SH-SY5Y (cell line): ENCODE results near the gene CFAP299.

Experiments used
- GATA2 ChIP-seq: IDR thresholded peaks from 2 replicates; pipeline ENCODE4 v1.6.1; 2011; ENCODE audit warnings: mild to moderate bottlenecking, low read depth, low read length
- GATA3 ChIP-seq: IDR thresholded peaks from 2 replicates; pipeline ENCODE4 v1.6.1; 2011; ENCODE audit warnings: low read depth, mild to moderate bottlenecking, low read length, moderate library complexity

- TF ChIP-seq GATA3: no peak
- TF ChIP-seq GATA2: no peak
Observed at GRCh38 chr4:80680934-80681333, 345.4 kb downstream of the CFAP299 start.
